NB4 (cell line): ENCODE measurements around the gene KIAA0930.

Experiments used
- DNase-seq: peaks from one replicate; pipeline ENCODE4 v3.0.0; 2010; ENCODE audit warnings: low read depth
- H3K4me3 ChIP-seq: one replicate; pipeline ENCODE4 v1.5.1; 2011; ENCODE audit warnings: mild to moderate bottlenecking, low read depth, low read length, moderate library complexity
- CTCF ChIP-seq: IDR thresholded peaks from one replicate; pipeline ENCODE4 v1.5.1; 2012; ENCODE audit warnings: low read depth, low read length
- MAX ChIP-seq: IDR thresholded peaks from 2 replicates; pipeline ENCODE4 v1.6.1; 2011; ENCODE audit warnings: low read depth, low read length
- MYC ChIP-seq: IDR thresholded peaks from 2 replicates; pipeline ENCODE4 v1.6.1; 2011; ENCODE audit warnings: low read depth, low read length
- POLR2A ChIP-seq: IDR thresholded peaks from 2 replicates; pipeline ENCODE4 v1.6.1; 2011; ENCODE audit warnings: mild to moderate bottlenecking; ENCODE audit not compliant: insufficient read length; ENCODE audit errors: extremely low read depth

Gene KIAA0930

GRCh38 chr22:45233827-45234226, 6.9 kb downstream of the KIAA0930 start:
- DNase-seq = no peak
- no peak overlapping the region for H3K4me3 ChIP-seq
- no peak for TF ChIP-seq CTCF
- no peak for TF ChIP-seq MAX
- no peak for TF ChIP-seq MYC

- no peak overlapping the region for H3K4me3 ChIP-seq
- DNase-seq = no peak
- TF ChIP-seq CTCF = no peak
- no peak for TF ChIP-seq POLR2A
- no peak for TF ChIP-seq MYC
- no peak for TF ChIP-seq MAX
Observed at GRCh38 chr22:45233386-45233785, 7.3 kb downstream of the KIAA0930 start.

GRCh38 chr22:45231293-45231692, 9.4 kb downstream of the KIAA0930 start:
- TF ChIP-seq CTCF (no peak), MYC (no peak), MAX (no peak), POLR2A (no peak)
- no peak for DNase-seq
- H3K4me3 ChIP-seq = no peak overlapping the region

GRCh38 chr22:45230026-45230721, 10.5 kb downstream of the KIAA0930 start:
- peak; percentile 76 for DNase-seq
- no peak overlapping the region for H3K4me3 ChIP-seq
- no peak for TF ChIP-seq POLR2A
- TF ChIP-seq MYC = no peak
- no peak for TF ChIP-seq MAX

- no peak for DNase-seq
- TF ChIP-seq MYC = no peak
- TF ChIP-seq MAX = no peak
- TF ChIP-seq CTCF = no peak
- TF ChIP-seq POLR2A = no peak
- H3K4me3 ChIP-seq = no peak overlapping the region
Observed at GRCh38 chr22:45229181-45229580, 11.5 kb downstream of the KIAA0930 start.

GRCh38 chr22:45228401-45228754, 12.3 kb downstream of the KIAA0930 start:
- no peak for DNase-seq
- H3K4me3 ChIP-seq = no peak overlapping the region
- TF ChIP-seq POLR2A (no peak), MYC (no peak), CTCF (no peak), MAX (no peak)
